Measurements from ENCODE around the gene GDF15.

The GDF15 gene

GRCh38 chr19:18385359-18385674 lies 641 bp upstream of the GDF15 start:
- in situ Hi-C loops (cut with MboI; ENCODE audit: low pct_unique_long_range_greater_than_20kb, low sequenced_read_pairs, unreplicated experiment) = no loop called here
- TF ChIP-seq, protein P1, sequence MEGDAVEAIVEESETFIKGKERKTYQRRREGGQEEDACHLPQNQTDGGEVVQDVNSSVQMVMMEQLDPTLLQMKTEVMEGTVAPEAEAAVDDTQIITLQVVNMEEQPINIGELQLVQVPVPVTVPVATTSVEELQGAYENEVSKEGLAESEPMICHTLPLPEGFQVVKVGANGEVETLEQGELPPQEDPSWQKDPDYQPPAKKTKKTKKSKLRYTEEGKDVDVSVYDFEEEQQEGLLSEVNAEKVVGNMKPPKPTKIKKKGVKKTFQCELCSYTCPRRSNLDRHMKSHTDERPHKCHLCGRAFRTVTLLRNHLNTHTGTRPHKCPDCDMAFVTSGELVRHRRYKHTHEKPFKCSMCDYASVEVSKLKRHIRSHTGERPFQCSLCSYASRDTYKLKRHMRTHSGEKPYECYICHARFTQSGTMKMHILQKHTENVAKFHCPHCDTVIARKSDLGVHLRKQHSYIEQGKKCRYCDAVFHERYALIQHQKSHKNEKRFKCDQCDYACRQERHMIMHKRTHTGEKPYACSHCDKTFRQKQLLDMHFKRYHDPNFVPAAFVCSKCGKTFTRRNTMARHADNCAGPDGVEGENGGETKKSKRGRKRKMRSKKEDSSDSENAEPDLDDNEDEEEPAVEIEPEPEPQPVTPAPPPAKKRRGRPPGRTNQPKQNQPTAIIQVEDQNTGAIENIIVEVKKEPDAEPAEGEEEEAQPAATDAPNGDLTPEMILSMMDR (IDR thresholded peaks at IDR 0.05; ENCODE audit: extremely low read depth, insufficient read depth, missing control alignments) = no peak
- DNase-seq (ENCODE audit: low spot score) = no peak

DNA sequence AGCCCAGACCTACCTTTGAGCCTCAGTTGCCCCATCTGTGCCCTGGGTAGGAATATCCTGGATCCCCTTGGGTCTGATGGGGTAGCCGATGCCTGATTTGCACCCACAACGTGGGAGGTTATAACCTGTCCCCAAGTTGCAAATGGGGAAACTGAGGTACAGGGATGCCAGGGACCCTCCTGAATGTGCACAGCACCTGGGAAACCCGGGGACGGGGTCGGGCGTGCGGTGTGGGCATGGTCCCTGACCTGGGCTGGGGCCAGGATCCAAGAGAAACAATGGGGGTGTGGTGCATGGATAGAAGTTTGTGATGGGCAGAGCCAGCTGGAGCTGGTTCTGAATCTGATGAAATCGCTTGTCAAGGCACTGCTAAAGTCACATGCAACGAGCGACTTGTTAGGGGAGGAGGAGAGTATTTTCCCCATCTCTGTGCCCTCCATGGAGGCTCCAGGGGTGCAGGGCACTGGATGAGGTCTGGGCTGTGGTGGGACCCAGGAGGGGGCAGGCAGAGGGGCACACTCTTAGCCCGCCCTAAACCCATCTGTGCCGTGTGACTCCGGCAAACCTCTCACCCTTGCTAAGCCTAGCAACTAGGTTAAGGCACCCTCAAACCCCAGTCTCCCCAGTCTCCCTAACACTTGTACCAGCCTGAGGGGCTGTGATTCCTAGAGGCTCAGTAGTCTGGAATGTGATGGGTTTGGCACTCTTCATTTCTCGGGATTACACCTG lies 749 bp downstream of the GDF15 start:
- in situ Hi-C loops (cut with MboI; ENCODE audit: low pct_unique_long_range_greater_than_20kb, low sequenced_read_pairs, unreplicated experiment) = no loop called here
- no peak for DNase-seq (ENCODE audit: low spot score)
- TF ChIP-seq, protein P1 (IDR thresholded peaks at IDR 0.05; ENCODE audit: extremely low read depth, insufficient read depth, missing control alignments) = no peak

GRCh38 chr19:18388100-18388959 lies 2.4 kb downstream of the GDF15 start:
- in situ Hi-C loops (cut with MboI; ENCODE audit: low pct_unique_long_range_greater_than_20kb, low sequenced_read_pairs, unreplicated experiment) = no loop called here
- DNase-seq (ENCODE audit: low spot score) = peak; percentile 95
- TF ChIP-seq, protein P1 (IDR thresholded peaks at IDR 0.05; ENCODE audit: extremely low read depth, insufficient read depth, missing control alignments) = peak; percentile 100

GRCh38 chr19:18388960-18389725 lies 3.2 kb downstream of the GDF15 start:
- TF ChIP-seq, protein P1 (IDR thresholded peaks at IDR 0.05; ENCODE audit: extremely low read depth, insufficient read depth, missing control alignments) = no peak
- in situ Hi-C loops (cut with MboI; ENCODE audit: low pct_unique_long_range_greater_than_20kb, low sequenced_read_pairs, unreplicated experiment) = no loop called here
- DNase-seq (ENCODE audit: low spot score) = no peak

DNA sequence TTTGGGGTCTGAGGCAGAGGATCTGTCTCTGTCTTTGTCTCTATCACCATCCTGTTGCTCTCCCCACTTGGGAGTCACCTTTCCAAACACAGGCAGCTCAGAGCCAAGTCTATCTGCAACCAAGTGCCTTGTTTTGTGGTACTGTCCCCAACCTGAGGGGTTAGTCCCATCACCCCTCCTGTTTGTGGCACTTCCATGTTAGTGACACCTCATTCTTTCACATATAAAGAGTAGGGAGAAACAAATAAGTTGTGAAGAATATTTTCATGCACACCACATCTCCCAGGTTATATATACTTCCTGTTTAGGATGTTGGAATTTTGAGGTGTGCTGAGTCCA lies 3.7 kb downstream of the GDF15 start:
- in situ Hi-C loops (cut with MboI; ENCODE audit: low pct_unique_long_range_greater_than_20kb, low sequenced_read_pairs, unreplicated experiment) = no loop called here
- TF ChIP-seq, protein P1 (IDR thresholded peaks at IDR 0.05; ENCODE audit: extremely low read depth, insufficient read depth, missing control alignments) = no peak
- no peak for DNase-seq (ENCODE audit: low spot score)

DNA sequence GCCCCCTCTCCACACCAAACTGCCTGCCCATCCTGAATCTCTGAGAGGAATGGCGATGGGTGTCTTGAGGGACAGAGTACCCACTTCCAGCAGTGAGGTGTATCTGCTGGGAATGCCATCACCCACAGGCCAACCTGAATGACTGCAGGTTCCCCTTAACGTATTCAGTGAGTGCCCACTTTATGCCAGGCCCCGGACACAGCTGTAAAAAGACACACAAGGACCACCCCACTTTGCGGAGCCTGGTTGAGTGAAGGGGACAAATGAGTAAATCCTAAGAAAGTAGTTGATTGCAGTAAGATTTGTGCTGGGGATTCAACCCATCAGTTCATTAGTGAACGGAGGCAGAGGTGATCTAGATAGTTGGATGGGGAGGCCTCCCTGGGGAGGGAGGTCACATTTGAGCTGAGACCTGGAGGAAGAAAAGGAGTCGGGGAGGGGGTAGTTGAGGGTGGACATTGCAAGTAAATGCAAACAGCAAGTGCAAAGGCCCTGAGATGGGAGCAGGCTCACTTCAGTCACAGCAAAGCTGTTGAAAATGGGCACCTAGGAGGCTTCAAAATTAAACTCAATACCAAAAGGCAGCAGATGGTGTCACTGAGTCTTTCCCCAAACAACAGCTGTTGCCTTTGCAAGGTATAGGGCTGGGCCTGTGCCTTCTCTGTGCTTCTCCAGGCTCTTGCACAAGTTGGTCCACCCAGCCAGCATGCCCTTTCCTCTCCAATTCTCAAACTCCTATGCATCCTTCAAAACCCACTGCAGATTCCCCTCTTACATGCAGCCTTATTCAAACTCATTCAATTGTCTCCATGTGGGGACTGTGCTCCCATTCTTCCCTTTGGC lies 4.3 kb downstream of the GDF15 start:
- in situ Hi-C loops (cut with MboI; ENCODE audit: low pct_unique_long_range_greater_than_20kb, low sequenced_read_pairs, unreplicated experiment) = no loop called here
- no peak for DNase-seq (ENCODE audit: low spot score)
- TF ChIP-seq, protein P1 (IDR thresholded peaks at IDR 0.05; ENCODE audit: extremely low read depth, insufficient read depth, missing control alignments) = no peak

Data from GM13977 (cell line).